ENCODE data around the gene PDS5A. TPM values are rescaled to one million over a fixed set of nuclear protein-coding genes. Genes with fewer than 3 reads are reported as not detected.
A peak's percentile ranks its signal among the peaks of the same experiment; 100 is the strongest.
"Not testable (repeated sequence)": the region's sequence is repeated elsewhere in the genome, so short reads cannot be mapped to it uniquely, and the experiment has no call there.

PDS5A gene
- total RNA-seq, 1 experiment from 2014 or later, result 98.3 TPM

- no peak for TF ChIP-seq REST (IDR thresholded peaks at IDR 0.05; ENCODE audit: low read depth)
- TF ChIP-seq CTCF (IDR thresholded peaks at IDR 0.05 in 2 of 3, conservative IDR thresholded peaks at IDR 0.05 in 1 of 3; ENCODE audit: borderline replicate concordance in 1 of 3, insufficient read depth in 1 of 3, low read depth in 2 of 3, low read length in 2 of 3), result peak; percentile 65 to 92 (median 89)
Measured at GRCh38 chr4:39977489-39978377, at the start of gene PDS5A (continued).

- ATAC-seq; H3K4me3 ChIP-seq (replicated peaks in 1 of 2; ENCODE audit: low read depth in 1 of 2, low read length in 2 of 2); POLR2A ChIA-PET; H3K9me3 ChIP-seq (ENCODE audit: control insufficient read depth in 1 of 2, insufficient read depth in 1 of 2, low read depth in 1 of 2, low read length in 2 of 2); H3K4me2 ChIP-seq (ENCODE audit: low read length); H3K27ac ChIP-seq (ENCODE audit: low read depth, low read length); H3K9ac ChIP-seq (ENCODE audit: low read length); CTCF ChIA-PET; RAD21 ChIA-PET (ENCODE audit: low non-redundant PET in 1 of 2, low total read pairs in 2 of 2, uncharacterized antibody in 2 of 2, unreplicated experiment in 2 of 2); BruUV-seq (replicated peaks); H3K9me2 ChIP-seq (ENCODE audit: insufficient read depth); intact Hi-C loops (cut with micrococcal nuclease); H4K20me1 ChIP-seq (ENCODE audit: insufficient read depth); H3K79me2 ChIP-seq (ENCODE audit: insufficient read depth, low read length); H2AFZ ChIP-seq (ENCODE audit: low read depth, low read length, poor library complexity, severe bottlenecking); DNase-seq (ENCODE audit: low read depth, low spot score); H3K27me3 ChIP-seq (ENCODE audit: insufficient read depth, low read length); H3K36me3 ChIP-seq (ENCODE audit: control insufficient read depth in 1 of 2, insufficient read depth in 2 of 2, low read length in 2 of 2): not testable (repeated sequence)
- H3K4me1 ChIP-seq (ENCODE audit: control insufficient read depth in 1 of 2, insufficient read depth in 2 of 2, low read length in 2 of 2), result peaks cover 16 to 32% of the 10 kb centered on the region in 2 experiments
Measured at GRCh38 chr4:40024049-40024448, 46.3 kb upstream of the PDS5A start.

- H3K9me3 ChIP-seq (ENCODE audit: control insufficient read depth in 1 of 2, insufficient read depth in 1 of 2, low read depth in 1 of 2, low read length in 2 of 2); BruUV-seq (replicated peaks); RAD21 ChIA-PET (ENCODE audit: low non-redundant PET in 1 of 2, low total read pairs in 2 of 2, uncharacterized antibody in 2 of 2, unreplicated experiment in 2 of 2); H2AFZ ChIP-seq (ENCODE audit: low read depth, low read length, poor library complexity, severe bottlenecking); H3K79me2 ChIP-seq (ENCODE audit: insufficient read depth, low read length); H3K4me3 ChIP-seq (replicated peaks in 1 of 2; ENCODE audit: low read depth in 1 of 2, low read length in 2 of 2); H3K27me3 ChIP-seq (ENCODE audit: insufficient read depth, low read length); H3K9ac ChIP-seq (ENCODE audit: low read length); intact Hi-C loops (cut with micrococcal nuclease); ATAC-seq; H4K20me1 ChIP-seq (ENCODE audit: insufficient read depth); H3K27ac ChIP-seq (ENCODE audit: low read depth, low read length); H3K9me2 ChIP-seq (ENCODE audit: insufficient read depth); CTCF ChIA-PET; POLR2A ChIA-PET; H3K36me3 ChIP-seq (ENCODE audit: control insufficient read depth in 1 of 2, insufficient read depth in 2 of 2, low read length in 2 of 2); H3K4me2 ChIP-seq (ENCODE audit: low read length); DNase-seq (ENCODE audit: low read depth, low spot score): not testable (repeated sequence)
- H3K4me1 ChIP-seq (ENCODE audit: control insufficient read depth in 1 of 2, insufficient read depth in 2 of 2, low read length in 2 of 2), result peaks cover 15 to 31% of the 10 kb centered on the region in 2 experiments
Measured at GRCh38 chr4:40021116-40021515, 43.4 kb upstream of the PDS5A start.

All from HCT116 (cell line).